Adipocyte (in vitro differentiated cells): Measurements from ENCODE around the gene C11orf68.

Experiments used
- DNase-seq: peaks from one replicate; pipeline ENCODE4 v3.0.0-alpha.2; 2015; ENCODE audit warnings: low read depth
- H3K27me3 ChIP-seq: replicated peaks from 2 replicates; pipeline ENCODE4 v1.7.0; 2013; ENCODE audit warnings: mild to moderate bottlenecking, low read length, moderate library complexity; ENCODE audit not compliant: control insufficient read depth, insufficient read depth
- H3K36me3 ChIP-seq: 2 replicates; pipeline ENCODE4 v1.7.0; 2013; ENCODE audit warnings: low read length, mild to moderate bottlenecking, moderate library complexity; ENCODE audit not compliant: control insufficient read depth, insufficient read depth, severe bottlenecking
- H3K4me1 ChIP-seq: 2 replicates; pipeline ENCODE4 v1.7.0; 2013; ENCODE audit warnings: mild to moderate bottlenecking, low read length, moderate library complexity; ENCODE audit not compliant: control insufficient read depth, insufficient read depth
- H3K4me3 ChIP-seq: 2 replicates; pipeline ENCODE4 v1.7.0; 2013; ENCODE audit warnings: mild to moderate bottlenecking, low read length, moderate library complexity
- H3K9ac ChIP-seq: 2 replicates; pipeline ENCODE4 v1.7.0; 2013; ENCODE audit warnings: mild to moderate bottlenecking, low read length, moderate library complexity
- H3K9me3 ChIP-seq: 2 replicates; pipeline ENCODE4 v1.7.0; 2013; ENCODE audit warnings: mild to moderate bottlenecking, low read length, moderate library complexity; ENCODE audit not compliant: control insufficient read depth

Gene C11orf68

DNA sequence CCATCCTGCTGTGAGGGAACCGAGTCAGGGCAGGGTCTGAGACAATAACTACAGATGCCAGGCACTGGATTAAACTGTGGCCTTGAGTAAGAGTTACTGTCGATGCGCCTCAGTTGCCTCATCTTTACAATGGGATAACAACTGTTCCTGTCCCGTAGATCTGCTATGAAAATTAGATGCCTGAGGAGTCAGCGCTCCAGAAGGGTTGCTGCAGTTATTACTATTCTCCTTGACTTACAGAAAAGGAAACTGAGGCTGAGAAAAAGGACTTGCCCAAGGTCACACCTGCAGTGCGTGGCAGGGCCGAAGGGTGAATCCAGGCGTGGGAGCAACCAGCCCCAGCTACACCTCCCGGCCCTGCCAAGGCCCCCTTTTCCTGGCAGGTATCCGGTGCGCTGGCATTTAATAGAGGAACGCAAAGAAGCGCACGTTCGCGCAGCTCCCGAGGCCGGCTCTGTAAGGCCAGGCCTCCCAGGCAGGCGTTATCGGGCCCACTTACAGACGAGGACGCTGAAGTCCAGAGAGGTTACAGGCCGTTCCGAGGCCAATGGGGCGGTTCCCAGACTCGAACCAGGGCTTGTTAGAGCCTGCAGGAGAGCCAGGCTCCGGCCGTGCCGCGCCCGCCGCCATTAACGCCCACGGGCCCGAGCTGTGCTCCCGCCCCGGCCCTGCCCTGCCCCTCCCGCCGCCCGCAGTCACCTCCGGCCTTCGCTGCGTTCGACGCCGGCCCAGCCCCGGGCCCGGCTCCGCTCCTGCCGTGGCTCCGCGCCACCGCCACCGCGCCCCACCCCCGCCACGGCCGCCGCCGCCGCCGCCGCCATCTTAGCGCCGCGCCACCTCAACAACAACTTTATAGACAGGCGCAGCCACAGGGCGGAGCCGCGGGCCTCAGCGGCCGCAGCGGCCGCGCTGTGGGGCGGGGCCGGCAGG is at the start of gene C11orf68:
C11orf68 (minus strand) TSS at position 852 of the 930 bp plus-strand sequence; CDS start at position 821, 31 bp downstream.
- H3K4me1 ChIP-seq: peaks cover 56% of the 10 kb centered on the region
- H3K27me3 ChIP-seq: no peaks in the 10 kb centered on the region
- H3K36me3 ChIP-seq: peaks cover 16% of the 10 kb centered on the region
- H3K9ac ChIP-seq: peak within 1 kb of the TSS; percentile 99
- no peak for DNase-seq
- peak within 1 kb of the TSS; percentile 96 for H3K4me3 ChIP-seq
- H3K9me3 ChIP-seq: no peaks in the 10 kb centered on the region

DNA sequence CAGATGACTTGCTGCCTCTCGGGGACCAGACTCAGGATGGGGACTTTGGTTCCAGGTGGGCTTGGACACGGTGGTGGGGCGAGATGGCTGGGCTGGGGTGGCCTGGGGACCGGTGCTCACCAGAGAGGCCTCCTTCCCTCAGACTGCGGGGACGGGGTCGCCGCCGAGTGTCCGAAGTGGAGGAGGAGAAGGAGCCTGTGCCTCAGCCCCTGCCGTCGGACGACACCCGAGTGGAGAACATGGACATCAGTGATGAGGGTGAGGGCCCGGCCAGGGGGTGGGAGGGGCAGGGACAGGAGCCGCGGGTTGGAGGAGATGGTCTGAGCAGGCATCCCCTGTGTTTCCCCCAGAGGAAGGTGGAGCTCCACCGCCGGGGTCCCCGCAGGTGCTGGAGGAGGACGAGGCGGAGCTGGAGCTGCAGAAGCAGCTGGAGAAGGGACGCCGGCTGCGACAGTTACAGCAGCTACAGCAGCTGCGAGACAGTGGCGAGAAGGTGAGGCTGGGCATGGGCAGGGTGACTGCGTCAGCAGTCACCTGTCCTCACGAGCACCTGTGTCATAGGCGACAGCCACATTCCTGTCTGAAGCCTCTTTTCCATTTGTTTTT is 48.6 kb upstream of the C11orf68 start:
- no peak overlapping the region for H3K4me3 ChIP-seq
- H3K9me3 ChIP-seq: no peaks in the 10 kb centered on the region
- peaks cover 26% of the 10 kb centered on the region for H3K4me1 ChIP-seq
- H3K27me3 ChIP-seq: no peaks in the 10 kb centered on the region
- peaks cover 55% of the 10 kb centered on the region for H3K36me3 ChIP-seq
- no peak for DNase-seq
- H3K9ac ChIP-seq: no peak overlapping the region

DNA sequence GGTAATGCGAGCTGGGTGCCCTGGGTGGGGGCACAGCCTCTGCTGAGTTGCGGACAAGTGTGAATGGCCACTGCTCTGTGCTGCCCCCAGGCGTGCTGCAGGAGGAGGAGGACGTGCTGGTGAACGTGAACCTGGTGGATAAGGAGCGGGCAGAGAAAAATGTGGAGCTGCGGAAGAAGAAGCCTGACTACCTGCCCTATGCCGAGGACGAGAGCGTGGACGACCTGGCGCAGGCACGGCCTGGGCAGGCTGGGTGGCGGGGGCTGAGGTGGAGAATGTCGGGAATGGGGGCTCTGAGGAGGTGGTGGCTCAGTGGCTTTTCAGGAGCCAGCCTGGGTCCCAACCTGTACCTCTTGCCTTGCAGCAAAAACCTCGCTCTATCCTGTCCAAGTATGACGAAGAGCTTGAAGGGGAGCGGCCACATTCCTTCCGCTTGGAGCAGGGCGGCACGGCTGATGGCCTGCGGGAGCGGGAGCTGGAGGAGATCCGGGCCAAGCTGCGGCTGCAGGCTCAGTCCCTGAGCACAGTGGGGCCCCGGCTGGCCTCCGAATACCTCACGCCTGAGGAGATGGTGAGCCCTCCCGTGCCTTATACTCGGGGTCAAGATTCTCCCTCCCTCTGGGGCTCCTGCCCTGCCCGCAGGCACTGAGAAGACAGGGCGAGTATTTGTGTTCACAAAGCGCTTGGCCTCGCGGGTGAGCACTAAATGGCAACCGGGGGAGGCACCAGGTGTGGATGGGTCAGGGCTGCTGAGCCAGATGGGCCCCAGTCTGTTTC is 47.3 kb upstream of the C11orf68 start:
- no peak overlapping the region for H3K4me3 ChIP-seq
- no peak for DNase-seq
- H3K36me3 ChIP-seq: peaks cover 54% of the 10 kb centered on the region
- no peaks in the 10 kb centered on the region for H3K9me3 ChIP-seq
- peaks cover 25% of the 10 kb centered on the region for H3K4me1 ChIP-seq
- H3K9ac ChIP-seq: no peak overlapping the region
- no peaks in the 10 kb centered on the region for H3K27me3 ChIP-seq

DNA sequence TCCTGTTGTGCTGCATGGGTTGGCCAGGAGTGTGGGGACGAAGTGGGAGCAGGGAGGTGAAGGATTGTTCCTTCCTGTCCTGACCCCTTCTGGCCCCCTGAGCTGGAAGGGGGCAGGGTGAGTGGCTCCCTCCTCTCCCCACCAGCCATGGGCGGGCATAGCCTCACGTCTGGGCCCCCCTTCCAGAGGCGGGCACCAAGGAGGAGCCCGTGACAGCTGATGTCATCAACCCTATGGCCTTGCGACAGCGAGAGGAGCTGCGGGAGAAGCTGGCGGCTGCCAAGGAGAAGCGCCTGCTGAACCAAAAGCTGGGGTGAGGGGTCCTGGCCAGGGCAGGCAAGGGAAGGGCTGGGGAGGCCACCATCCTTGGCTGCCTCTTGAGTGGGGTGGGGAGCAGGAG is 46.0 kb upstream of the C11orf68 start:
- Histone ChIP-seq H3K9me3 (no peaks in the 10 kb centered on the region), H3K27me3 (no peaks in the 10 kb centered on the region), H3K4me1 (peaks cover 23% of the 10 kb centered on the region), H3K4me3 (no peak overlapping the region), H3K9ac (no peak overlapping the region), H3K36me3 (peaks cover 52% of the 10 kb centered on the region)
- DNase-seq: no peak

DNA sequence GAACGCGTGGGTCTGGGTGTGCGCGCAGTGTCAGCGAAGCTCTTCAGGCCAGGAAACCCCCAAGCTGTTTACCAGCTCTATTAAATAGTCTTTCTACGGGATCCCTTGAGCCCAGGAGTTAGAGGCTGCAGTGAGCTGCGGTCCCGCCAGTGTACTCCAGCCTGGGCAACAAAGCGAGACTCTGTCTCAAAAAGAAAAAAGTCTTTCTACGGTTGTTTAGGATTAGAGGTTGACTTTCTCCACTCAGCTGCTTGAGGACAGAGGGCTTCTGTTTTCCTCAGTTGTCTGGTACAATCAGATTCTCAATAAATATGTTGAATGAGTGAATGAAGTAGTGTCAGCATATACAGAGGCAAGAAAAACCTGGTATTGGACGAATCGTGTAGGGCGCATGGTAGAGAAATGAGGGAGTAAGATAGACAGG is 43.3 kb upstream of the C11orf68 start:
- Histone ChIP-seq H3K4me3 (peak overlapping the region; percentile 93), H3K27me3 (no peaks in the 10 kb centered on the region), H3K36me3 (peaks cover 31% of the 10 kb centered on the region), H3K9me3 (no peaks in the 10 kb centered on the region), H3K4me1 (peaks cover 19% of the 10 kb centered on the region), H3K9ac (peak overlapping the region; percentile 96)
- DNase-seq: no peak

DNA sequence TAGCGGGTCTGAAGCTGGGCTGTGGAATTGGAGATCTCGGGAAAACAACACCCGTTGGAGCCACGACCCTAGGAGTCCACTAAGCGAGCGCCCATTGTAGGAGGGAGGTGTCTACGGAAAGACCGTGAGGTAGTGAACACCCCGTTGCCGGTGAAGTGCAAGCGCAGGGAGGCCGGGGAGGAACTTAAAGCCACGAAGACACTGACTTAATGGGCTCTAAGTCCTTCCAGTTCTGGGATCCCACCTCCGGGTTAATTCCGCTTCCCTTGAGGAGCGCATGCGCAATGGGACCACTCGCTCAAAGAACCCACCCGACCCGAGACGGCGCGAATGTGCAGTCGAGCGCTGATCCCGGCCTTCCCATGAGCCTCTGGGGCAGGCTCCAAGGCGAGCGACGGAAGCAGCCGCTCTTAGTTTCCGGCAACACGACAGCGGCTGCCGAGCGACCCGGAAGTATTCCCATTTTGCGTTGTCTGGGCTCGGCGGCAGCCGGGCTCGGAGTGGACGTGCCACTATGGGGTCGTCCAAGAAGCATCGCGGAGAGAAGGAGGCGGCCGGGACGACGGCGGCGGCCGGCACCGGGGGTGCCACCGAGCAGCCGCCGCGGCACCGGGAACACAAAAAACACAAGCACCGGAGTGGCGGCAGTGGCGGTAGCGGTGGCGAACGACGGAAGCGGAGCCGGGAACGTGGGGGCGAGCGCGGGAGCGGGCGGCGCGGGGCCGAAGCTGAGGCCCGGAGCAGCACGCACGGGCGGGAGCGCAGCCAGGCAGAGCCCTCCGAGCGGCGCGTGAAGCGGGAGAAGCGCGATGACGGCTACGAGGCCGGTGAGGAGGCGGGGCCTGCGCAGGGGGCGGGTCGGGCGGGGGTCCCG is 42.6 kb upstream of the C11orf68 start, which contains the start of gene SART1:
SART1 (plus strand) TSS at position 468 of the 874 bp plus-strand sequence; CDS start at position 515, 47 bp downstream.
- peaks cover 25% of the 10 kb centered on the region for H3K36me3 ChIP-seq
- H3K9ac ChIP-seq: peak within 1 kb of the TSS; percentile 96
- peak; percentile 99 for DNase-seq
- H3K4me1 ChIP-seq: peaks cover 19% of the 10 kb centered on the region
- H3K4me3 ChIP-seq: peak within 1 kb of the TSS; percentile 93
- no peaks in the 10 kb centered on the region for H3K27me3 ChIP-seq
- no peaks in the 10 kb centered on the region for H3K9me3 ChIP-seq

DNA sequence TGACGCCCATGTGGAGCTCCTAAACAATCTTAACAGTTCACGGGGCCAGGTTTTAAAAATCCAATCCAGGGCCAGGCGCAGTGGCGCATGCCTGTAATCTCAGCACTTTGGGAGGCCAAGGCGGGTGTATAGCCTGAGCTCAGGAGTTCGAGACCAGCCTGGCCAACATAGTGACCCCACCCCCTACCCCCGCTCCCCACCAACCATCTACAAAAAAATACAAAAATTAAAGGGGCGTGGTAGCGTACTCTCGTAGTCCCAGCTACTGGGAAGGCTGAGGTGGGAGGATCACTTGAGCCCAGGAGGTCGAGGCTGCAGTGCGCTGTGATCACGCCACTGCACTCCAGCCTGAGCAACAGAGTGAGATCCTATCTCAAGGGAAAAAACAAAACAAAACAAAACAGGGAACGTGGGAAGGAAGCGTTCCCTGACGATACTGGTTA is 42.0 kb upstream of the C11orf68 start:
- Histone ChIP-seq H3K4me1 (peaks cover 19% of the 10 kb centered on the region), H3K4me3 (peak overlapping the region; percentile 93), H3K9ac (peak overlapping the region; percentile 96), H3K27me3 (no peaks in the 10 kb centered on the region), H3K9me3 (no peaks in the 10 kb centered on the region), H3K36me3 (peaks cover 18% of the 10 kb centered on the region)
- DNase-seq: no peak

DNA sequence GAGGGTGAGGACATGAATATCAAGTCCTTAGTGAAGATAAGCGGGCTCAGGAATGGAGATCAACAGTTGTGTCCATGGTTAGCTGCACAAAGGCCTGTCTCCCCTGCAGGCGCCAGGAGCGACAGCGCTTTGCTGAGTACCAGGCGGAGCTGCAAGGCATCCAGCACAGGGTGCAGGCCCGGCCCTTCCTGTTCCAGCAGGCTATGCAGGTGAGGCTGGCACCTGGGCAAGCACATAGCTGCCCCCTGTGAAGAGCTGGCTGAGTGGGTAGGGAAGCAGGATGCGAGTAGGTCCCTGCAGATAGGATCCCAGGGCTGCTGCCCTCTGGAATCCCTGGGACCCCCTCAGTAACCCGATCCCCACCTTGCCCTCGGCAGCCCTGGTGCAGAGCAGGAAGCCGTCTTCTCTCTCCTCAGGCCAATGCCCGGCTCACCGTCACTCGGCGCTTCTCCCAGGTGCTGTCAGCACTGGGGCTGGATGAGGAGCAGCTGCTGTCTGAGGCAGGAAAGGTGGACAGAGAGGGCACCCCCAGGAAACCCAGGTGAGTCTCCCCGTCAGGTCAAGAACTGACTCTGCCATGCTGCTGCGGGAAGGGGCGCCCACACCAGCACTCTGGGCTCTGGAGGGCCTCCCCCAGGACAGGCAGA is 40.0 kb upstream of the C11orf68 start:
- Histone ChIP-seq H3K4me1 (peaks cover 18% of the 10 kb centered on the region), H3K4me3 (no peak overlapping the region), H3K27me3 (no peaks in the 10 kb centered on the region), H3K9me3 (no peaks in the 10 kb centered on the region), H3K9ac (no peak overlapping the region), H3K36me3 (no peaks in the 10 kb centered on the region)
- no peak for DNase-seq

DNA sequence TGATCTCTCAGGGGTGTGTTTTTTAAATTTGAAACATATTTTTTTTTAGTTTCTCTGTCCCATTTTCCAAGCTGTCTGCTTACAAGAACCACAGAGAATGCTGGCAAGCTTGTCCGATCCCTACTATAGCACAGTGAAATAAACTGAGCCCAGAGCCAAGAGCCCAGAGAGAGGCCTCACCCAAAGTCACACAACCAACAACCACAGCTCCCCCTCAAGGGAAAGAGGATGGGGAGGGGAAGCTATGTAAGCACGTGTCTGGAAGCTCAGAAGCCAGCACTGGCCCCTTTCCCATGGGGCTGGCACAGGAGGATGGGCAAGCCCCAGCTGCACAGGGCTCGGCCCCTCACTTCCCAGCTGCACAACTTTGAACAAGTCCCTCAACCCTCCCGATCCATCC is 39.4 kb upstream of the C11orf68 start:
- no peak for DNase-seq
- Histone ChIP-seq H3K36me3 (no peaks in the 10 kb centered on the region), H3K27me3 (no peaks in the 10 kb centered on the region), H3K9ac (no peak overlapping the region), H3K9me3 (no peaks in the 10 kb centered on the region), H3K4me3 (no peak overlapping the region), H3K4me1 (peaks cover 12% of the 10 kb centered on the region)

DNA sequence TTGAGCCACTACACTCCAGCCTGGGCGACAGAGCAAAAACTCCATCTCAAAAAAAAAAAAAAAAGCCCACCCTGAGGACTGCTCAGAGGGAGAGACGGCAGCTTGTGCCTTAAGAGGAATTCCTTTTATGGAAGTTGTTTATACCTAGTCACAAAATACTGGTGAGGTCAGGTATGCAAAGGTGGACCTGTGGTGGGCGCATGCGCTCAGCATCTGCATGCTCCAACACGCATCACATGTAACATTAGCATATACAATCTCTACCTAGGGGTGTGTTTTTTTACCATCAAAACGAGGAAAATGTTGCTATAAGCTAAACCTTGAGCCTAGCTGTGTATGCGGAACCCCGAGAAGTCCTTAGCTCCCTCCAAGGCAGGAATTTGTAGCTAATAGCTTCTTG is 35.9 kb upstream of the C11orf68 start:
- Histone ChIP-seq H3K36me3 (no peaks in the 10 kb centered on the region), H3K9ac (no peak overlapping the region)
- no peak for DNase-seq

More for the DNA sequence above, 35.9 kb upstream of the C11orf68 start:
- Histone ChIP-seq H3K4me1 (no peaks in the 10 kb centered on the region), H3K4me3 (no peak overlapping the region), H3K27me3 (no peaks in the 10 kb centered on the region), H3K9me3 (no peaks in the 10 kb centered on the region)
